ENCODE results near the gene CCDC196. TPM values are rescaled to one million over a fixed set of nuclear protein-coding genes. Genes with fewer than 3 reads are reported as not detected.

Gene CCDC196
- total RNA-seq, 1 experiment from 2014 or later, result not detected

DNA sequence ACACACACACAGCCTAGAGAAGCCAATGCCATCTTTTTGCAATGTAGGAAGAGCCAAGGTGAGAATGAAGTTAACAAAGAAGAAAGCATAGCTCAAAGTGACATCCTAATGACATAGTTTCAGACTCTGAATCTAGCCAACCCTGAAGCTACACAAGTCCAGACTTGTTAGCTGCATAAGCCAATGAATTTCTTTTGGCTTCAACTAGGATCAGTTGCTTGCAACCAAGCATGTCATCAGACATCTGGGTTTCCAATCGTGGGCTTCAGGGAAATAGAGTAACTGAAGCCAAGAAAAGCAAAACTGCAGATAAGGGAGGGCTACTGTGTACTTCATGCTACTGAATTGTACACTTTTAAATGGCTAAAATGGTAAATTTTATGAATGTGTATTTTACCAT, 17.4 kb downstream of the CCDC196 start:
- Histone ChIP-seq H3K4me3 (no peak overlapping the region), H3F3A (ENCODE audit: insufficient read depth, low read depth) (peaks cover 10% of the 10 kb centered on the region; the same call in 1 of the 2 replicates), H3K4me2 (no peak overlapping the region), H4K20me1 (ENCODE audit: insufficient read depth) (no peaks in the 10 kb centered on the region), H3K4me1 (replicated peaks; ENCODE audit: insufficient read depth) (peaks cover 12% of the 10 kb centered on the region; the same call in 1 of the 2 replicates), H3K27me3 (ENCODE audit: insufficient read depth, low read depth) (no peaks in the 10 kb centered on the region), H3K36me3 (ENCODE audit: low read depth) (no peaks in the 10 kb centered on the region), H3K9me2 (ENCODE audit: insufficient read depth) (no peaks in the 10 kb centered on the region), H3K27ac (no peak overlapping the region), H2AFZ (no peak overlapping the region), H3K9me3 (ENCODE audit: insufficient read depth, low read depth) (no peaks in the 10 kb centered on the region), H3K79me2 (ENCODE audit: low read depth) (peaks cover 9% of the 10 kb centered on the region; the same call in 1 of the 2 replicates)
- POLR2A ChIA-PET (ENCODE audit: unreplicated experiment), result interaction anchor here (0.6 to 0.7 kb wide), 2 partner anchors 144 to 250 kb away, joined by 4 to 10 read pairs; no protein-coding TSS in a partner anchor
- TF ChIP-seq, protein P1, sequence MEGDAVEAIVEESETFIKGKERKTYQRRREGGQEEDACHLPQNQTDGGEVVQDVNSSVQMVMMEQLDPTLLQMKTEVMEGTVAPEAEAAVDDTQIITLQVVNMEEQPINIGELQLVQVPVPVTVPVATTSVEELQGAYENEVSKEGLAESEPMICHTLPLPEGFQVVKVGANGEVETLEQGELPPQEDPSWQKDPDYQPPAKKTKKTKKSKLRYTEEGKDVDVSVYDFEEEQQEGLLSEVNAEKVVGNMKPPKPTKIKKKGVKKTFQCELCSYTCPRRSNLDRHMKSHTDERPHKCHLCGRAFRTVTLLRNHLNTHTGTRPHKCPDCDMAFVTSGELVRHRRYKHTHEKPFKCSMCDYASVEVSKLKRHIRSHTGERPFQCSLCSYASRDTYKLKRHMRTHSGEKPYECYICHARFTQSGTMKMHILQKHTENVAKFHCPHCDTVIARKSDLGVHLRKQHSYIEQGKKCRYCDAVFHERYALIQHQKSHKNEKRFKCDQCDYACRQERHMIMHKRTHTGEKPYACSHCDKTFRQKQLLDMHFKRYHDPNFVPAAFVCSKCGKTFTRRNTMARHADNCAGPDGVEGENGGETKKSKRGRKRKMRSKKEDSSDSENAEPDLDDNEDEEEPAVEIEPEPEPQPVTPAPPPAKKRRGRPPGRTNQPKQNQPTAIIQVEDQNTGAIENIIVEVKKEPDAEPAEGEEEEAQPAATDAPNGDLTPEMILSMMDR (conservative IDR thresholded peaks at IDR 0.05), result no peak
- TF ChIP-seq EZH2 (IDR thresholded peaks at IDR 0.05; ENCODE audit: low read depth), result no peak
- intact Hi-C loops (cut with micrococcal nuclease; ENCODE audit: unreplicated experiment), result no loop called here
- CTCF ChIA-PET, result no interaction called here
- no peak for DNase-seq
- no TSS peak for BruUV-seq (replicated peaks)

DNA sequence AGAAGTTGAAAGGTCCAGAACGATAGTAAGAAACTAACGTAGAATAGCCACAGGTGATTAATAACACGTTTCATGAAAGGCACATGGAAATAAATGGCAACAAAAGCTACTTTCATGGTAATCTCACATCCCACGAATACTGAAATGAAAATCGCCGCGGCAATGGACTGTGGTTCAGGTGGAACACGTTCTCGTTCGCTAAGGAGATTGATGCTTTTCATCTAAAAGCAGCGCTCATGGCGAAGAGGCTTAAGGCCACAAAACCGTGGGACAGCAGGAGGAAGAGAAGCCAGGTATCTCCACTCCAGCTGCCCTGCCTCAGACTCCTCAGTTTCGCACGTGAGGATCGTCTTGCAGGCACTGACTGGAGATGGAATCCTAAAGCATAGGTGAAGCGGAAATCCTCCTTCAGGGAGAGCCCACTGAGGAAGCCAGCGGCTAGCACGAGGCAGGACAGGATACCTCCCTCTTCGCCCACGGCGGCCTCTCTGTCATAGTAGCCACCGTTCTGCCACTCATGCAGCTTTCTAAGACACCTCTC, 21.1 kb downstream of the CCDC196 start:
- Histone ChIP-seq H3K27ac (peak overlapping the region; percentile 79), H3K4me2 (peak overlapping the region; percentile 95), H3K79me2 (ENCODE audit: low read depth) (peaks cover 46% of the 10 kb centered on the region), H4K20me1 (ENCODE audit: insufficient read depth) (peaks cover 19% of the 10 kb centered on the region; the same call in 1 of the 2 replicates), H3F3A (ENCODE audit: insufficient read depth, low read depth) (peaks cover 13% of the 10 kb centered on the region; the same call in 1 of the 2 replicates), H3K27me3 (ENCODE audit: insufficient read depth, low read depth) (no peaks in the 10 kb centered on the region), H3K36me3 (ENCODE audit: low read depth) (no peaks in the 10 kb centered on the region), H3K4me3 (peak overlapping the region; percentile 76), H2AFZ (peak overlapping the region; percentile 98), H3K9me2 (ENCODE audit: insufficient read depth) (no peaks in the 10 kb centered on the region), H3K9me3 (ENCODE audit: insufficient read depth, low read depth) (no peaks in the 10 kb centered on the region), H3K4me1 (replicated peaks; ENCODE audit: insufficient read depth) (peaks cover 30% of the 10 kb centered on the region)
- TSS peak; percentile 80 for BruUV-seq (replicated peaks)
- TF ChIP-seq, protein P1 (conservative IDR thresholded peaks at IDR 0.05), result no peak
- TF ChIP-seq EZH2 (IDR thresholded peaks at IDR 0.05; ENCODE audit: low read depth), result no peak
- POLR2A ChIA-PET (ENCODE audit: unreplicated experiment), result interaction anchor here (0.7 kb wide), 1 partner anchor 1187 kb away, joined by 3 read pairs; no protein-coding TSS in a partner anchor
- intact Hi-C loops (cut with micrococcal nuclease; ENCODE audit: unreplicated experiment), result loop anchor here (5.0 kb wide), 1 partner anchor 855 kb away; the partner anchor contains the start of gene EIF2S1
- no peak for DNase-seq
- CTCF ChIA-PET, result no interaction called here

DNA sequence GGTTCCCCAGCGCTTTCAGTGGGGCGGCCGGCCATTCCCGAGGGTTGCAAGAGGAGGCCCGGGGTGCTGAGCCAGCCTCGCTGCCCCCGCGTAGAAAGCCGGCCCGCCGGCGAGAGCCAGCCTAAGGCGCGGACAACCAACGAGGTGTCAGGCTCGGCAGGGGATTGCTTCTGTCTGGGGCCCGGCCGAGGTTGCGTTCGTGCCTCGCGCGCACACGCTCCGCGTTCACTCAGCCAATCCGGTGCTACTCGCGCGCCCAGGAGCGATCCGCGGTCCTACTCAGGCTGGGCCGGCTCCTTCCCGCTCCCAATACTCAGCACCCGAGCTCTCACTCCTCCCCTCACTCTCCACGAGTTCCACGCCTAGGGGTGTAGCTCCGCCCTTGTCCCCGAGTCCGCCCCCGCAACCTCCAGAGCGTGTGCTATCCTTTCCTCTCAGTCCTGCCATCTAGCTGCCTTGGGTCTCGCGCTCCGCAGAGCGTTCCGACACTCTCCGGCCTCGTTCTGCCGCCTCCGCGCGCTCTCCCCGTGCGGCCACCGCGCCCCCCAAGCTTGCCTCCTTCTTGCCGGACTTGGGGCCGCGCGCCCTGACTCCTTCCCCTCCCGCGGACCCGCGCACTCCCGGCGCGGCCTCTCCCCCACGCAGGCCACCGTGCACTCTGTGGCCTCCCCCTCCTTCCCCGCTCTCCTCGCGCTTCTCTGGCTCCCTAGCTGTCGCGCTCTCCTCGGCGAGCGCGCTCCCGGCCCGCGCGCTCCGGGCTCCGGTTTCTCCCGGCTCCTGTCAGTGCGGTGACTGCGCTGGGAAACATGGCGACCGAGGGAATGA, 21.8 kb downstream of the CCDC196 start, which contains the start of gene GPHN:
Gene GPHN (plus strand): TSS at position 426 of the 825 bp plus-strand sequence.
- intact Hi-C loops (cut with micrococcal nuclease; ENCODE audit: unreplicated experiment), result loop anchor here (5.0 kb wide), 1 partner anchor 854 kb away; the partner anchor contains the start of gene EIF2S1
- peaks cover 33% of the 10 kb centered on the region for H3K4me1 ChIP-seq (replicated peaks; ENCODE audit: insufficient read depth)
- DNase-seq, result peak; percentile 94 to 98
- BruUV-seq (replicated peaks), result no TSS peak
- H3K27me3 ChIP-seq (ENCODE audit: insufficient read depth, low read depth), result no peaks in the 10 kb centered on the region
- ChIA-PET POLR2A (ENCODE audit: unreplicated experiment) (interaction anchor here (0.5 to 0.9 kb wide), 5 partner anchors 105 to 1187 kb away, joined by 3 to 7 read pairs (median 3); partner anchors contain the start of gene ATP6V1D), CTCF (interaction anchor here (0.6 kb wide), 1 partner anchor 1258 kb away, joined by 4 read pairs; no protein-coding TSS in a partner anchor)
- H2AFZ ChIP-seq, result peak within 1 kb of the TSS; percentile 98
- H3K4me3 ChIP-seq, result peak within 1 kb of the TSS; percentile 76
- no peaks in the 10 kb centered on the region for H3K9me2 ChIP-seq (ENCODE audit: insufficient read depth)
- peak within 1 kb of the TSS; percentile 79 for H3K27ac ChIP-seq
- H4K20me1 ChIP-seq (ENCODE audit: insufficient read depth), result peaks cover 19% of the 10 kb centered on the region; the same call in 1 of the 2 replicates
- H3F3A ChIP-seq (ENCODE audit: insufficient read depth, low read depth), result peaks cover 13% of the 10 kb centered on the region; the same call in 1 of the 2 replicates
- no peak for TF ChIP-seq EZH2 (IDR thresholded peaks at IDR 0.05; ENCODE audit: low read depth)
- TF ChIP-seq, protein P1 (conservative IDR thresholded peaks at IDR 0.05), result peak; percentile 26; the same call in 1 of the 2 replicates
- H3K4me2 ChIP-seq, result peak within 1 kb of the TSS; percentile 95
- no peaks in the 10 kb centered on the region for H3K36me3 ChIP-seq (ENCODE audit: low read depth)
- H3K79me2 ChIP-seq (ENCODE audit: low read depth), result peaks cover 53% of the 10 kb centered on the region
- no peaks in the 10 kb centered on the region for H3K9me3 ChIP-seq (ENCODE audit: insufficient read depth, low read depth)
